OCI-M1 (cell line): Measurements from ENCODE around the gene HMCN1.

Experiments
- DNase-seq: peaks from one replicate; lab custom pipeline; 2025; lab: John Stamatoyannopoulos, UW

The HMCN1 gene

GRCh38 chr1:185804608-185805007, 70.4 kb downstream of the HMCN1 start:
- DNase-seq = no peak

- no peak for DNase-seq
These were observed 73.1 kb downstream of the HMCN1 start for GRCh38 chr1:185807275-185807674.

- peak; percentile 17 for DNase-seq
These were observed 74.4 kb downstream of the HMCN1 start for GRCh38 chr1:185808631-185809030.

GRCh38 chr1:185811073-185811709, 77.0 kb downstream of the HMCN1 start:
- DNase-seq = no peak

- DNase-seq = no peak
These were observed 78.7 kb downstream of the HMCN1 start for GRCh38 chr1:185812934-185813333.

GRCh38 chr1:185813401-185813979, 79.3 kb downstream of the HMCN1 start:
- DNase-seq = peak; percentile 84

- DNase-seq = no peak
These were observed 82.3 kb downstream of the HMCN1 start for GRCh38 chr1:185816460-185816859.

GRCh38 chr1:185819798-185820197, 85.6 kb downstream of the HMCN1 start:
- DNase-seq = peak; percentile 74

GRCh38 chr1:185821612-185822385, 87.6 kb downstream of the HMCN1 start:
- peak; percentile 51 for DNase-seq

- peak; percentile 29 for DNase-seq
These were observed 89.3 kb downstream of the HMCN1 start for GRCh38 chr1:185823467-185823866.

- DNase-seq = no peak
These were observed 89.9 kb downstream of the HMCN1 start for GRCh38 chr1:185824106-185824505.

- DNase-seq = no peak
These were observed 91.4 kb downstream of the HMCN1 start for GRCh38 chr1:185825556-185825955.

GRCh38 chr1:185834371-185834905, 100.2 kb downstream of the HMCN1 start:
- DNase-seq = no peak

GRCh38 chr1:185835191-185835590, 101.0 kb downstream of the HMCN1 start:
- no peak for DNase-seq

GRCh38 chr1:185837711-185838110, 103.5 kb downstream of the HMCN1 start:
- DNase-seq = no peak

GRCh38 chr1:185838111-185838510, 103.9 kb downstream of the HMCN1 start:
- no peak for DNase-seq

- no peak for DNase-seq
These were observed 106.7 kb downstream of the HMCN1 start for GRCh38 chr1:185840880-185841279.

GRCh38 chr1:185843297-185843869, 109.2 kb downstream of the HMCN1 start:
- DNase-seq = no peak

- DNase-seq = no peak
These were observed 109.8 kb downstream of the HMCN1 start for GRCh38 chr1:185843986-185844385.

- no peak for DNase-seq
These were observed 112.7 kb downstream of the HMCN1 start for GRCh38 chr1:185846672-185847444.

- DNase-seq = no peak
These were observed 114.8 kb downstream of the HMCN1 start for GRCh38 chr1:185849014-185849413.

- no peak for DNase-seq
These were observed 116.2 kb downstream of the HMCN1 start for GRCh38 chr1:185850366-185850765.
